Embryonic facial prominence (tissue), 1 donor: Measurements from ENCODE around the gene NAGPA.
"Not testable (repeated sequence)": the region's sequence is repeated elsewhere in the genome, so short reads cannot be mapped to it uniquely, and the experiment has no call there.

ENCODE experiments used
- DNase-seq: peaks from one replicate; pipeline ENCODE4 v3.0.0-alpha.2; 2016; ENCODE audit errors: extremely low spot score

Gene NAGPA

DNA sequence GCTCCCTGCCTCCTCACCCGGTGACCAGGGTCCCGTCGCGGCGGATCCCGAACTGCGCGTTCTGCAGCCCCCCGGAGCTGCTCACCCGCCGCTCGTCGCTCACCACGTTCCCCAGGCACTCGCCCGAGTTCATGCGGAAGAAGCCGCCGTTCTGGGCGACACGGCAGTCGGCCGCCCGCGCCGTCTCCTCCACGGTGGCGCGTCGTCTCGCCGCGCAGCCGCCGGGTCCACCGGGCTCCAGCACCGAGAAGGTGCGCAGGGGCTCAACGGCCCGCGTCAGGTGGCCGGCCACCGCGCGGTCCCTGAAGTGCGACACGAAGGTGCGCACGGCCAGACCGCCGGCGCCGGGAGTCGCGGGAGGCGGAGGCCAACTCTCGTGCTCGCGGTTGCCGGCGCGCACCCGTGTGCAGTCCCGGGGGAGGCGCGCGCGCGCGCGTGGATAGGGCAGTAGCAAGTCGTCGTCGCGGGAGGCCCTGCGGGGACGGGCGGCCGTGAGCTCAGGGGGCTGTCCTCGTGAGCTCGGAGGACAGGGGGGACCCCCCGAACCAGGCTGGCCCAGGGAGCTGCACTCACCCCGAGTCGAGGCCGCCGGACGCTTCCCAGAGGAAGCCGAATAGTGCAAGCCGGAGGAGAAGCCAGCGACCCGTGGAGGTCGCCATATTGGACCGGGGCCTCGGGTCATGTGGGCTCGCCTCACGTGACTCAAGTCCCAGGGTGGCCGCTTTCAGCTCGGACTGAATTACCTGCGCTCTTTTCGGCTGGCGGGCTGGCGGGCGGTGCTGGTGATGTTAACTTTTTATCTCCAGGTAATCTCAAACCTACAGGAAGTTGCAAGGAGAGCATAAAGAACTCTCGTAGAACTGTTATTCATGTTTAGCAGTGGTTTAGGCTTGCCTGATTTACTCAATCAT is at the start of gene NAGPA:
TSS of gene NAGPA (minus strand) at position 680 of the 911 bp plus-strand sequence. CDS start at position 659, 21 bp downstream.
- peak; percentile 68 for DNase-seq

DNA sequence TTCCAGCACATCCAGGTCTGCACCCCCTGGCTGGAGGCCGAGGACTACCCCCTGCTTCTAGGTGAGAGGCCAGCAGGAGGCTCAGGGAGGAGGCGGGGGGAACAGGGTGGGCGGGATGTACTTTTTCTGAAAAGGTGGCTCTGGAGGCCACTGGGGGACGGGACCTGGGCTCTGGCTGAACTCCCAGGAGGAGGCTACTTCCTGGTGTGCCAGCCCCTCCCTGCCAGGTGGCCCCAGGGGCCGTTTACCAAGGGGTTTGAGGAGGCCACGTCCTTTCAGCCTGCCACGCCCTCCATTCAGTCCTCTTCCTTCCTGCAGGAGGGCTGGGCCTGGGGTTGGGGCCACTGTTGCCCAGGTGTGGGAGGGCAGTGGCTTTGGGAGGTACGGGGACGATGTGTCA is 47.3 kb upstream of the NAGPA start:
- DNase-seq, result not testable (repeated sequence)

- DNase-seq, result not testable (repeated sequence)
Observed at GRCh38 chr16:5080461-5080860, 46.7 kb upstream of the NAGPA start.

DNA sequence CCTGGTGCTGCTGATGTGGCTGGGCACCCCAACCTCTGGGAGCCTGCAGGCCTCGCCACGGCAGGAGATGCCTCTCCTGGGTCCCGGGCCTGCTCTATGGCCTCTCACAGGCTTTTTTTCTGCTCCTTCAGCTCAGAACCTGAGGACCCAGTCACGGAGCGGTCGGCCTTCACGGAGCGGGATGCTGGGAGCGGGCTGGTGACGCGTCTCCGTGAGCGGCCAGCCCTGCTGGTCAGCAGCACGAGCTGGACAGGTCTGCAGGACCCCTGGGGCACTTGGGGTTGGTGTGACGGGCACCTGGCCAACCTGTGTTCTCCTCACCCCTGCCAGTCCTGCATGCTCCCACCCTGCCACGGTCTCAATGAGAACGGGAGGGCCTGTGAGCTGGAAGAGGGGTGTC is 44.9 kb upstream of the NAGPA start:
- DNase-seq, result no peak

DNA sequence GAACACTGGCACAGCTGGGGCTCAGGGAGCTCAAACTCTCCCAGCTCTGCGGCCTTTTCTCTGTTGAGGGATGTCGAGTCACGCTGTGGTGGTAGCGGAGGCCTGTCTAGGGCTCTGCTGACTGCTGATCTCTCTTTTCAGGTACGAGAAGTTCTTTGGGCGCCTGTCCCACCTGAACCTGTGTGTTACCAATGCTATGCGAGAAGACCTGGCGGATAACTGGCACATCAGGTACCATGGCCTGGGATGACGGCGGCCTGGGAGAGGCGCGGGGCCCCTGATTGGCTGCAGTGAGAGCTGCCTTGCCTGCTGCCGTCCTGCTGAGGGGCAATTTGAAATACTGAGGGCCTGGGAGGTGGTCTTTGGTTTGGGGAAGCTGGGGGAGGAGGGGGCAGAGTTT is 43.6 kb upstream of the NAGPA start:
- no peak for DNase-seq

DNA sequence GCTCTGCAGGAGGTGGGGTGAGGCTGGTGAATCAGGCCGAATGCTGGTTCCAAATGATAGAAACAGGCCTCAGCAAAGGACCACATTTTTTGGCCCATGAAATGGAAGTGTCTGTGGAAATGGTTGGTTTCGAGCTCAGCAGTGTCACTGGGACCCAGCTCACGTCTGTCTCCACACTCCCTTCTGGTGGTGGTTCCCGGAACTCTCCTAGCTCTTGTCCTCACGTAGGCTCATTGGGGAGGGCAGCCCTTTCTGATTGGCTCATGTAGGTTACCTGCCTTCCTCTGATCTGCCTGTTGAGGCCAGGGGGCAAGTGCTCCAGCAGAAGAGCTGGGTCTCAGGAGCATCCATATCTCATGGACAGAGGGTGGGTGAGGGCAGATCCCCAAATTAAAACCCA is 41.9 kb upstream of the NAGPA start:
- no peak for DNase-seq

DNA sequence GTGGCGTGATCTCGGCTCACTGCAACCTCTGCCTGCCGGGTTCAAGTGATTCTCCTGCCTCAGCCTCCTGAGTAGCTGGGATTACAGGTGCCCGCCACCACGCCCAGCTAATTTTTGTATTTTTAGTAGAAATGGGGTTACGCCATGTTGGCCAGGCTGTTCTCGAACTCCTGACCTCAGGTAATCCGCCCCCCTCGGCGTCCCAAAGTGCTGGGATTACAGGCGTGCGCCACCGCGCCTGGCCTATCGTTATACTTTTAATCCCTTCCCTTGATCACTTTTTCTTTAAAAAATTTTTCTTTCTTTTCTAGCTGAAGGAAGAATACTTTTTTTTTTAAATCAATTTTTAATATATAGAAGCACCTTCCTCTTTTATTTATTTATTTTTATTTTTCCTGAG is 40.0 kb upstream of the NAGPA start:
- not testable (repeated sequence) for DNase-seq

DNA sequence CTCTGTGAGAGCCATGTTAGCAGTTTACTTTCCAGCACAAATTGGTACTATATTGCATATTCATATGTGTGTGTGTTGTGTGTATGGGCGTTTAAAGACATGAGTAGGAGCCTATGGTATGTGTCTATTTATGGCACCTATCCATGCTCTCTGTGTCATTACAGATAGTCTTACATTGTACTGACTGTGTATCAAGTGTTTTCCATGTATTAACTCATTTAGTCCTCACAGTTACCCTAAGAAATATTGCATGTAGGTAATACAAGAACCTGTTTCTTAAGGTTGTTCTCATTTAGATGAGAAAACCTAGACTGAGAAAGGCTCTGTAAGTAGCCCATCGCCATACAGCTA is 39.5 kb upstream of the NAGPA start:
- no peak for DNase-seq

GRCh38 chr16:5072334-5073278 is 38.9 kb upstream of the NAGPA start:
- DNase-seq, result no peak

DNA sequence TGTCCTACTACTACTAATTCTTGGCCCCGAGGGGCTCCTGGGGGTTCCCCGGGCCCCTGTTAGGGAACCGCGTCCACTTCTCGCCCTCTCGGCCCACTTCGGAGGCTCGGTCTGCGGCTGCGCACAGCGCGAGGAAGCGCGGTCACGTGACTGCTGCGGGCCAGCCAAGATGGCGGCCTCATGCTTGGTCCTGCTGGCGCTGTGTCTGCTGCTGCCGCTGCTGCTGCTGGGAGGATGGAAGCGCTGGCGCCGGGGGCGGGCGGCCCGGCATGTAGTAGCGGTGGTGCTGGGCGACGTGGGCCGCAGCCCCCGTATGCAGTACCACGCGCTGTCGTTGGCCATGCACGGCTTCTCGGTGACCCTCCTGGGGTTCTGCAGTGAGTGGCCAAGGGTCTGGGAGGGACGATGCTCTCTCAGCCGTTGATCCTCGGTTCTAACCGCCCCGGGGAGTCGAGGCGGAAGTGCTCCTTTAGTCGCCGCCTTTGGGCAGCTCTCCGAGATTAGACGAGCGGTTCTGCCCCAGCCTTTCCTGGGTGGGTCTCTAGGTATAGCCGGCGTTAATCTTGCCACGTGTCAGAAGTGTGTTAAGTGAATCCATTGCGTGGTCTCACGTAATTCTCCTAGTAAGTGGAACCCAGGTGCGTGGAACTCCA is 38.1 kb upstream of the NAGPA start, which contains the start of gene ALG1:
TSS of gene ALG1 (plus strand) at position 163 of the 653 bp plus-strand sequence. CDS start at position 170, 7 bp downstream.
- DNase-seq, result peak; percentile 55

GRCh38 chr16:5071341-5071680 is 37.6 kb upstream of the NAGPA start:
- no peak for DNase-seq

GRCh38 chr16:5070431-5071186 is 36.9 kb upstream of the NAGPA start:
- DNase-seq, result no peak

- DNase-seq, result no peak
Observed at GRCh38 chr16:5069854-5070253, 36.1 kb upstream of the NAGPA start.

DNA sequence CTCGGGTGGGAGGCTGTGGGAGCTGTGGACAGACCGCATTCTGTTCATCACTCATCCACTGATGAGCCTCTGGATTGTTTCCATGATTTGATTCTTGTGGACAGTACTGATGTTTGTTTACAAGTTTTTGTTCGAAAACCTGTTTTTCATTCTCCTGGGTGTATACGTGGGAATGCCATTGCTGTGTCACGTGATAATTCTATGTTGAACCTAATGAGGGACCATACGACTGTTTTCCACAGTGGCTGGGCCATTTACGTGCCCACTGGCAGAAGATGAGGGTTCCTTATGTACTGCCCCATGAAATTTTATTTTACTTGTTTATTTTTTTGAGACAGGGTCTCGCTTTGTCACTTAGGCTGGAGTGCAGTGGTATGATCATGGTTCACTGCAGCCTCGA is 35.3 kb upstream of the NAGPA start:
- no peak for DNase-seq

- DNase-seq, result no peak
Observed at GRCh38 chr16:5066511-5066910, 32.8 kb upstream of the NAGPA start.

GRCh38 chr16:5065813-5066212 is 32.1 kb upstream of the NAGPA start, which contains the start of gene C16orf89:
C16orf89 (minus strand) TSS chr16:5065956; CDS start chr16:5065908, 48 bp downstream.
- no peak for DNase-seq

GRCh38 chr16:5065326-5065725 is 31.6 kb upstream of the NAGPA start:
- DNase-seq, result no peak

GRCh38 chr16:5064915-5065314 is 31.2 kb upstream of the NAGPA start:
- DNase-seq, result no peak

GRCh38 chr16:5062790-5063765 is 29.3 kb upstream of the NAGPA start:
- DNase-seq, result no peak

- no peak for DNase-seq
Observed at GRCh38 chr16:5062051-5062450, 28.3 kb upstream of the NAGPA start.
